GM15510 (cell line): ENCODE data around the gene CDC123.

ENCODE experiments used
- POLR2A ChIP-seq: IDR thresholded peaks from 3 replicates; pipeline ENCODE4 v1.6.1; 2011; ENCODE audit warnings: borderline replicate concordance; ENCODE audit not compliant: insufficient read length; ENCODE audit errors: extremely low read depth

CDC123 gene

DNA sequence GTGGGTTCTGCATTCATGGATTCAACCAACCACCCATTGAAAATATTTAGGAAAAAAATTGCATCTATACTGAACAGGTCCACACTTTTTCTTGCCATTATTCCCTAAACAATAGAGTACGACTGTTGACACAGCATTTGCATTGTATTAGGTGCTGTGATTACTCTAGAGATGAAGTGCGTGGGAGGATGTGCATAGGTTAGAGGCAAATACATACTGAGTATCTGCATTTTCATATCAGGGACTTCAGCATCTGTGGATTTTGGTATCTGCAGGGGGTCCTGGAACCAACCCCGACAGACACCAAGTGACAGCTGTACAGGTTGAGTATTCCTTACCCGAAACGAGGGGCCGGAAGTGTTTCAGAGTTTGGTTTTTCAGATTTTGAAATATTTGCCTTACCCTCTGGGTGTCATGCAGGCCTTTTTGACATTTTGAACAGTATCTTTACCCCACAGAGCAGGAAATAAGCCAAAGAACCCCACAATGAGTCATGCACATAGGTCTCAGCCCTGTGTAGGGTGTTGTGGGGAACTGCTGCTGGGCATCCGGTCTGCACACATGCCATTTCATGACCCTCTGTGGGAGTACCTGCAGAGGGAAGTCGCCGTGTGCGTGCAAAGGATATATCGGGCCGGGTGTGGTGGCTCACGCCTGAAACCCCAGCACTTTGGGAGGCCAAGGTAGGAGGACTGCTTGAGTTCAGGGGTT is 14.8 kb upstream of the CDC123 start:
- TF ChIP-seq POLR2A, result no peak

DNA sequence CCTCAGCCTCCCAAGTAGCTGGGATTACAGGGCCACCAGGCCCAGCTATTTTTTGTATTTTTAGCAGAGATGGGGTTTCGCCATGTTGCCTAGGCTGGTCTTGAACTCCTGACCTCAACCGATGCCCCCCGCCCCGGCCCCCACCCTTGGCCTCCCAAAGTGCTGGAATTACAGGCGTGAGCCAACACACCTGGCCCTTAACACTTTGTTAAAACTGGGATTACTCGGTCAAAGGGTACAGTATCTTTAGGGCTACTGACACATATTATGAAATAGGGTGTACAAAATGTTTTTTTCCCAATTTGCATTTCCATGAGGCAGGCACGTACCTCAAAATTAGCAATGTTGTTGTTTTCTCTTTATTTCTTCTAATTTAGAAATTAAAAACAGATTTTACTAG is 11.8 kb upstream of the CDC123 start:
- no peak for TF ChIP-seq POLR2A

DNA sequence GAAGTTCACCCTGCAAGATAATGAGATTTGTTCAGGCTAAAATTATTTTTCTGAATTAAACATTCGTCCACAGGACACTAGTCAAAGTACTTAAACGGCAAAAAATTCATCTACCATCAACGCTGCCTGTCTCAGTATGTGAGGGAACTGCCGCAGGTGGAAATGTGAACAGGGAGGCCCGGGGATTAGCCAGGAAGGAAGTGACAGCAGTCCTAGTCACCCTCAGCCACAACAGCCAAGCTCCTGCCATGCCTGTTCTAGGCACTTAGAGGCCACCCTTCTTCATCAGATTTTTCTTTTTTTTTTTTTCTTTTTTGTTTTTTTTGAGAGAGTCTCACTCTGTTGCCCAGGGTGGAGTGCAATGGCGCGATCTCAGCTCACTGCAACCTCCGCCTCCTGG is 9.7 kb upstream of the CDC123 start:
- TF ChIP-seq POLR2A, result no peak

- no peak for TF ChIP-seq POLR2A
These were observed 8.6 kb upstream of the CDC123 start for GRCh38 chr10:12187321-12187905.

DNA sequence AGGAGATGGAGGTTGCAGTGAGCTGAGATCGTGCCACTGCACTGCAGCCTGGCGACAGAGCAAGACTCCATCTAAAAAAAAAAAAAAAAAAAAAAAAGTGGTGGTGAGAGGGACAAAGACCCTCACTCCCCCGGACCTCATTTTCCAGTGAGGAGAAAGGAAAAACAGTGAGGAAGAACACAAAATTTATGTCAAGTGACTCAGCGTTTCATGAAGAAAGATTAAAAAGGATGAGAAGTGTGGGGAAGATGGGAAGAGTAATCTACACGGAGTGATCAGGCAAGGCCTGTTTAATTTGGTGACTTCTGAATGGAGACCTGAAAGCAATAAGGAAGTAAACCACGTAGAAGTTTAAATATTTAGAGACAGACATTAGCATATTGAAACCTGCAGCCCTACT is 7.3 kb upstream of the CDC123 start:
- no peak for TF ChIP-seq POLR2A

DNA sequence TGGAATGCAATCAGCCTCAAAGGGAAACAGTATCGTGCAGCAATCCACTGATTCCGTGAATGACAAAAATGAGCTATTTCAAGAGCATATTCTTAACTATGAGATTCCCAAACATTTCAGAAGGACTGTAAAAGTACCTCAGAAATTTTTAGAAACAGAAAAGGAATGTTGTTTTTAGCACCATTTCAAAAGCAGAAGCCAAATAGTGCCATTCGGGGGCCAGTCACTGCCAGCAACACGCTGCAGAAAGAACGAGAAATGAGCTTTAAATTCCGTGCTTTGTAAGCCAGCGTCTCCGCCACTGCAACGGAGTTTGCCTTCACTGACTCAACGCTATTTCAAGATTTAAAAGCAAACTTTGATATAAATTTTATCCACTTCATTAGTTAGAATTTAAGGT is 6.6 kb upstream of the CDC123 start:
- no peak for TF ChIP-seq POLR2A

DNA sequence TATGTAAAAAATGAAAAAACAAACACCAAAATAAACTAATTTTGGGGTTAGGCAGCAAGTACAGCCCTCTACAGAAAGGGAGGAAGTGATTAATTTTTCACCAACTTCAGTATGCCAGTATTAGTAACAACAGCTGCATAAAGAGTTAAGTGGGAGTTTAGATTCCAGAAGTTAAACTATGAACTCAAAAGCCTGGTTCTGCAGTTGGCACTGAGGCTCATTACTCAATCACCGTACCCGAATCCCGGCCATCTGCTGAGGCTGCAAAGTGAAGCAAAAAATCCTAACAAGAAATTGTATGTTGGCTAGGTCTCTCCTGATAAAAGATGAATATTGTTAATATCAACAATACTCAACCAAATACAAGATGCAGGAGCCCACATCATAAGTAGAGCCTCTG is 4.3 kb upstream of the CDC123 start:
- TF ChIP-seq POLR2A, result no peak

DNA sequence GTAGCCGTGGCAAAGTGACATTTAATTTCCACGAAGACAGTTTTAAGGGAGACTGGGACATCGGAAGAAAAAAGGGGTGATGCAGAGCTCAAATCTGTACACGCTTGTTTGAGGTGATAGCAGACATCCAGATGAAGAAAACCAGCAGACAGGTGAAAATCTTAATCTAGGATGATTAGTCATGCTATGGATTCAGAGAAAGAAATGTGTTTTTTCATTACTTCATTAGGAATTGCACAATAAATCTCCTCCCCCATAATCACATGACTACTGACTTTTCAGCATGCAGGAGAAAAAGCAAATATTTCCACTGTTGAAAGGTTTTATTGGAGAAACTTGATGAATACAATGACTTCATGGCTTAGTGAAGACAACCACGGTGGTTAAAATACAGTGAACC is 2.8 kb upstream of the CDC123 start:
- no peak for TF ChIP-seq POLR2A

GRCh38 chr10:12194752-12195271 is 1.2 kb upstream of the CDC123 start:
- no peak for TF ChIP-seq POLR2A

GRCh38 chr10:12195281-12195602 is 746 bp upstream of the CDC123 start:
- TF ChIP-seq POLR2A, result no peak

- no peak for TF ChIP-seq POLR2A
These were observed 683 bp downstream of the CDC123 start for GRCh38 chr10:12196531-12197211.

DNA sequence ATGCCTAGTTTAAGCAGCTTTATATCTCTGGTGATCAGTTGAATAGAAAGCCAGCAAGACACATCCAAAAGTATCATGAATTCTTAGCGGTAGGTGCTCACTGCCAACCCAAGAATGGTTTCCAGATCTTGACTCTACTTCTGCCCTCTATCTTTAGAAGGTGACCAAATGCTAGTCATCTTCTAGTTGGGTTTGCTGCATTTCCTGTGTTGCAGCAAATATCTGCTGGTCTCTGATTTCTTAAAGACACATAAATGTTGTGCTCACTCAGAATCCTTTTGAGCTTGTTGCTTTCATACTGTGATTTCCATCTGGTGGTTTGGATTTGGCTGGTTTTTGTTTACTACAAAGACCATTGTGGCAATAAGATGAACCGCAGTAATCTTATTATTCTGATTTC is 2.2 kb downstream of the CDC123 start:
- TF ChIP-seq POLR2A, result no peak

DNA sequence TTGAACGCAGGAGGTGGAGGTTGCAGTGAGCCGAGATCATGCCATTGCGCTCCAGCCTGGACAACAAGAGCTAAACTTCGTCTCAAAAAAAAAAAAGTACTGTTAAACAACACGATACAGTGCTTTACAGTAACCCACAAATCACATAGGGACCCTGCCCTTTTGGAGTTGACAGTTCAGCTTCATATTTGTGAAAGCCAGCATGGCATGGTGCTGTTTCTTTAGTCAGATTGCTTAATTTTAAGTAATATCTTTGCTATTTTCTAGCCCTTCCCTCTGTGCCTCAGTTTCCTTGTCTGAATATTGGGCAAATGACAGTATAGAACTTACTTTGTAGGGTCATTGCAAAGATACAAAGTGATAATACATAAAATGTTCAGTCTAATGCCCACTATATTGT is 4.9 kb downstream of the CDC123 start:
- TF ChIP-seq POLR2A, result no peak

DNA sequence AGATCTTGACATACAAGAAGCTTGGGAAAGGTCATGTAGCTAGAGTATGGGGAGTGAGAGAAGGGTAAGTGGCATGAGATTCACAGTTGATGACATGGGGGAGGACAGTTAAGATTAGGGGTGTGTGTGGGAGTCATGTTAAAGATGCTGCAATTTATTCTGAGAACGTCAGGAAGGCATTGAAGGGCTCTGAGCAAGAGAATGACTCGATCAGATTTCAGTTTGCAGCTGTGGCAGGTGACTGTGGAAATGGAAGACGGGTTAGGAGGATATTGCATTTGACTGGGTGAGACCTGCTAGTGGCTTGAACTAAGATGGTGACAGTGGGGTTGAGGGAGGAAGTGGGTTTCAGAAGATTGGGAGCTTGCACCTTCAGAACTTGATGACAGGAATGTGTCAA is 5.6 kb downstream of the CDC123 start:
- no peak for TF ChIP-seq POLR2A

- no peak for TF ChIP-seq POLR2A
These were observed 6.2 kb downstream of the CDC123 start for GRCh38 chr10:12202226-12202625.

- no peak for TF ChIP-seq POLR2A
These were observed 9.1 kb downstream of the CDC123 start for GRCh38 chr10:12205082-12205481.
